NCI-H2081 (cell line): ENCODE data around the gene ZMYND8.
"Not testable (repeated sequence)": the region's sequence is repeated elsewhere in the genome, so short reads cannot be mapped to it uniquely, and the experiment has no call there.

Experiments
- DNase-seq, 2 experiments: peaks; one replicate each; lab custom pipeline; 2025; lab: John Stamatoyannopoulos, UW

Gene ZMYND8

DNA sequence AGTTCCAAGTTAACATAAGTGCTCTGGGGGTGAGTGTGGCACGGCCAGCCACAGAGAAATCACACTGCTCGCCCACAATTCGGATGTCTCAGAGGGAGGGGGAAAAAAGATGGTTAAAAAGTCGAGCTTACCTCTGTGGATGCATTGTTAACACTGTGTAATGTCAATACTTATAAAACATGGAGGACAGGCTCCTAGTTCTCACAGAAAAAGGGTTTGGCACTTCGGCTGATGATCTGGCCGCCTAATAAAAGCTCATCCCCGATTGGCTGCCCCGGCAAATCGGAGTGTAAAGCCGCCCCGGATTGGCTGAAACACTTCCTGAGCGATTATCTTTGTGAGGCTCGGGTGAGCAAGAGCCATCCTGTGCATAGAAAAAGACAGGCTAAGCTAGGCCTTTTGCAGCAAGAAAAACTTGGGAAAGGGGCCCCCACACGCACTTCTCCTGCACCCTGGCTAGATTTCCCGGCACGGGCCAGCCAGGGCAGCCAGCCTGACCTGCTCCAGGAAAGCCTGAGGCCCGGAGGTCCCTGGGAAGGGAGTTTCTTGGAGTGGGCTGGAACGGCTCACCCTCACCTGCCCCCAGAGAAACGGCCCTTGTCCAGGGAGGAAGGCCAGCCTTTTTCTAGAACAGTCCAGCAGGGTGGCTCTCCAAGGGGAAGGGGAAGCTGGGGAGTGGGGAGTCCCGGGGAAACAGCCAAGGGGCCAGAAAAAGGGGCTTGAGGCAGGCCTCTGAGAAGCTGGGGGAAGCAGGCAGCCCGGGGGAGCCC lies at the start of gene ZMYND8:
Gene ZMYND8 (minus strand): TSS at position 174 of the 770 bp plus-strand sequence. CDS start 29 bp downstream, at position 145.
- DNase-seq, result peak; percentile 86 to 95

DNA sequence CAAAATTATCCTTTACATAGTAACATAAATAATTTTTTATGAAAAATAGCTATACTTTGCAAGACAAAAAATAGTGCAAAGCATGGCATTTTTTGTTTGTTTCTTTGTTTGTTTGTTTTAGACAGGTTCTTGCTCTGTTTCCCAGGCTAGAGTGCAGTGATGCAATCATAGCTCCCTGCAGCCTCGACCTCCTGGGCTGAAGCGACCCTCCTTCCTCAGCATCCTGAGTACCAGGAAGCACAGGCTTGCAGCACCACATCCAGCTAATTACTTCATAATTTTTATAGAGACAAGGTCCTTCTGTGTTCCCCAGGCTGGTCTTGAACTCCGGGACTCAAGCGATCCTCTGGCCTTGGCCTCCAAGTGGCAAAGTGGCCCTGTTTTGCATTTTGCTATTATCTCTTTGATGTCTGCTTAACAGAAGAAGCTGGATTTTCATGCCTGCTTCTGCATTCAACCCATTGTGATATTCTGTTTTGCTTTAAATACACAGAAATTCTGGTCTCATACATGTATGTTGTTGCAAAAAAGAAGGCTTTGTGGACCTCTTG lies 49.4 kb upstream of the ZMYND8 start:
- no peak for DNase-seq

DNA sequence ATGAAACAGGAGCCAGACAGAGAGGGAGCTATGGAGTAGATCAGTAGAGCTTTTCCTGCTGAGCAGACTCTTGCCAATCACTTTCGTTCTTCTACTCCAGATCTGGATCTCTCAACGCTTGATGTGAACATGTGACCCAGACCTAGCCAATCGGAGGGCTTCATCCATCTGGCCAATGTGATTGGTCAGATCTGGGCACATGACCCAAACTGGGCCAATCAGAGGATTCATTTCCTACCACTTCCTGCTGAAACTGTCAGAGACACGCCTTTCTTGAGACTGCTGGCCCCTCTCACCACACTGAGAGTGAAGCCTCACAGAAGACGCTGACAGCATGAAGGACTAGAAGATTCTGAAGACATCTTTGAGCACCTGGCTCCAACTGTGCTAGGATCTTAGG lies 44.2 kb upstream of the ZMYND8 start:
- DNase-seq, result no peak

DNA sequence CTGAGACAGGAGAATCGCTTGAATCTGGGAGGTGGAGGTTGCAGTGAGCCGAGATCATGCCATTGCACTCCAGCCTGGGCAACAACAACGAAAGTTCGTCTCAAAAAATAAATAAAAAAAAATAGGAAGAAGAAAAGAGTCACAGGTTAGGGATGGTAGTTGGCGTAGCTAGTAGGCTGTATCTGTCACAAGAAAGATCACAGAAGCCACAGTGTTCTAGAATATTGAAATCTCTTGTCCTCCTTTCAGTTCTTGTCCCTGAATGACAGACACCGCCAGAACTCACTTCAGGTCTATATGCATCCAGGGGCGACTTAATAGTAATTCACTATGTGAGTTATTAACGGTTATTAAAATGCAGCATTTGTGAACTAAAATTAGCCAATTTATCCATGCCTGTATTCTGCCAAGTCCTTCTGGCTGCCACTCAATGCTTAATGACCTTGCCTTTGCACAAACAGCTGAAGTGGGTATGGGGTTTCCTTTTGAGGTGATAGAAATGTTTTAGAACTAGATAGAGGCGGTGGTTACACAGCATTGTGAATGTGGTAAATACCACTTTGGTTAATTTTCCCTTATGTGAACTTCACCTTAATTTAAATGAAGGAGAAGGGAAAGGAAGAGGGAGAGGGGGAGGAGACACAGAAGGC lies 41.3 kb upstream of the ZMYND8 start:
- peak in 1 of 2 experiments; percentile 29 for DNase-seq

DNA sequence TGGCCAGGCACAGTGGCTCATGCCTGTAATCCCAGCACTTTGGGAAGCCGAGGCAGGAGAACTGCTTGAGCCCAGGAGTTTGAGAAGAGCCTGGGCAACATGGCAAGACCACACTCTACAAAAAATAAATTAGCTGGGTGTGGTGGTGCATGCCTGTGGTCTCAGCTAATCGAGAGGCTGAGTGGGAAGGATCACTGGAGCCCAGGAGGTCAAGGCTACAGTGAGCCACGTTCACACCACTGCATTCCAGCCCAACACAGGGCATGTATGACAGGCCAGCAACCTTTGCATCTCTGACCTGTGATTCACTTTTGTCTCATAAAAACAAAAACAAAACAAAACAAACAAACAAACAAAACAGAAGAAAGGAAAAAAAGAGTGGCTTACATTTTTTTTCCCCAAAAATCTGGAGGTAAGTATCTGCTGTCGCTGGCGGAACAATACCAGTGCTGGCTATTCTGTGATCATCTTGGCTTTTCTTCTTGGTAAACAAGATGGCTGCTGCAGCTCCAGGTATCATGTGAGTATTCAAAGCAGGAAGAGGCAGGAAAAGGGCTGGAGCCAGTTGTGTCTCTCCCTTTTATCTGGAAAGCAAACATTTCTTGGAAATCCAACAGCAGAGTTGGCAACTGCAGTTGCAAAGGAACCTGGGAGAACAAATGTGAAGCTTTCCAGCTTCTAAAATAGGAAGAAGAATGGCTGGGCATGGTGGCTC lies 40.4 kb upstream of the ZMYND8 start:
- DNase-seq, result no peak

DNA sequence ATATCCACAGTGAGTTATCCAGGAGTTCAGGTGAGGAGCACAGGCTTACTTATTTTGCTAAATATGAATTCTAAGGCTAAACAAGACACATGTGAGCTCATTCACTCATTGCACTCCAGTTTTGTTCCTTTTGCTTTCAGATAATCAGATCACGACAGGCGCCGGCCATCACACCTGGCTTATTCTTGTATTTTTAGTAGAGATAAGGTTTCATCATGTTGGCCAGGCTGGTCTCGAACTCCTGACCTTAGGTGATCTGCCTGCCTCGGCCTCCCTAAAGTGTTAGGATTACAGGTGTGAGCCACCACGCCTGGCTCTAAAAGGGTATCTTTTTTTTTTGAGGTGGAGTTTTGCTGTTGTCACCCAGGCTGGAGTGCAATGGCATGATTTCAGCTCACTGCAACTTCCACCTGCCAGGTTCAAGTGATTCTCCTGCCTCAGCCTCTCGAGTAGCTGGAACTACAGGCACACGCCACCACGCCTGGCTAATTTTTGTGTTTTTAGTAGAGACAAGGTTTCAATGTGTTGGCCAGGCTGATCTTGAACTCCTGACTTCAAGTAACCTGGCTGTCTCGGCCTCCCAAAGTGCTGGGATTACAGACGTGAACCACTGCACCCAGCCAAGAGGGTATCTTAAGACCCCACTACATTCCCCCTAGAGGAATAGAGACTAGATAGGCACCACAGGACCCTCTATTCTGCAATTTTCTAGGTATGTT lies 37.5 kb upstream of the ZMYND8 start:
- DNase-seq, result not testable (repeated sequence)

GRCh38 chr20:47392721-47393073 lies 36.2 kb upstream of the ZMYND8 start:
- no peak for DNase-seq

DNA sequence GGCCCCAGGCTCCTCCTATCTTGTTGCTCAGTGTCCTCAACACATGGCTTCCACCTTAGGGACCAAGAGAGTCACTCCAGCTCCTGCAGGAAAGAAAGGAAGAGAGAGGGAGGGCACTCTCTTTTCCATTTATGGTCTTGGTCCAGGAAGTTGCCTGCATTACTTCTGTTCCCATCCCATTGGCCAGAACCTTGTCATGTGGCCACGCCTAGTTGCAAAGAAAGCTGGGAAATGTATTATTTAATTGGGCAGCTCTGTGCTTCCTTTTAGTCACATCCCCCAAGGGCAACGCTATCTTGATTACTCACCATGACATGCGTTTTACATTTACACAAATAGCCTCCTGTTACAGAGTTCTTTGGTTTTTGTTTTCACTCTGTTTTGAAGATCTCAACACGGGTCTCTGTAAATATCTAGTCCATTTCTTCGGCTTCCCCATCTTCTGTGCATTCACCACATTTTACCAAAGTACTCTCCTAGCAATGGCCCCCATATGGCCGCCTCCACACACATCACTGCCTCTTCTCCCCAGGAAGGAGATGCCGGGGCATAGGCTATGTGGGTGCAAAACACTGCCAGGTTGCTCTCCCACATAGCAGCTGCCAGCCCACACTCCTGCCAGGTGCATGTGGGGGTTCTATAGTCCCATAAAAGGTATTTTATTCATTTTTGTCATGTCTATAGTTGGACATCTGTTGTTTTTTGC lies 35.7 kb upstream of the ZMYND8 start:
- DNase-seq, result no peak

GRCh38 chr20:47391276-47392010 lies 34.9 kb upstream of the ZMYND8 start:
- no peak for DNase-seq

DNA sequence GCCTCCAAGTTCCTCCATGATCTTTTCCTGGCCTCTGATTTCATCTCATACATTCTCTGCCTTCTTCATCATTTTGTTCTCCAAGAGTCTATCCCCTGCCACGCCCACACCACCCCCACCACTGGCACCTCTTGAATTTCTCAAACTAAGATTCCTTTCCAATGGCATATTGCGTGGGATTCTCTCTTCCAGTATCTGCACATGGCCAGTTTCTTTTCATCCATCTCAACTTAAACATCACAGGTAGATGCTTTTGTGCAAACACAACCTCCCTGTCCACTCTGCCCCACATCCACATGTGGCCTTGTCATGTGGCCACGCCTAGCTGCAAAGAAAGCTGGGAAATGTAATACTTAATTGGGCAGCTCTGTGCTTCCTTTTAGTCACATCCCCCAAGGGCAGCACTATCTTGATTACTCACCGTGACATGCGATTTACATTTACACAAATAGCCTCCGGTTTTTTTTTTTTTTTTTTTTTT lies 33.4 kb upstream of the ZMYND8 start:
- DNase-seq, result no peak

DNA sequence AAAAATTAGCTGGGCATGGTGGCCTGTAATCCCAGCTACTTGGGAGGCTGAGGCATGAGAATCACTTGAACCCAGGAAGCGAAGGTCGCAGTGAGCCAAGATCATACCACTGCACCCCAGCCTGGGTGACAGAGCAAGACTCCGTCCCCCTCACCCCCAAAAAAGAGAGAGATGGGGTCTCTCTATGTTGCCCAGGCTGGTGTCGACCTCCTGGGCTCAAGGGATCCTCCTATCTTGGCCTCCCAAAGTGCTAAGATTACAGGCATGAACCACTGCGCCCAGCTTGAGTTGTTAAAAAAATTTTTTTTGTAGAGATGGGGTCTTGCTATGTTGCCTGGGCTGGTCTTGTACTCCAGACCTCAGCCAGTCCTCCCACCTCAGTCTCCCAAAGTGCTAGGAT lies 29.5 kb upstream of the ZMYND8 start:
- DNase-seq, result not testable (repeated sequence)

- DNase-seq, result no peak
Observed at GRCh38 chr20:47382746-47383415, 26.4 kb upstream of the ZMYND8 start.

DNA sequence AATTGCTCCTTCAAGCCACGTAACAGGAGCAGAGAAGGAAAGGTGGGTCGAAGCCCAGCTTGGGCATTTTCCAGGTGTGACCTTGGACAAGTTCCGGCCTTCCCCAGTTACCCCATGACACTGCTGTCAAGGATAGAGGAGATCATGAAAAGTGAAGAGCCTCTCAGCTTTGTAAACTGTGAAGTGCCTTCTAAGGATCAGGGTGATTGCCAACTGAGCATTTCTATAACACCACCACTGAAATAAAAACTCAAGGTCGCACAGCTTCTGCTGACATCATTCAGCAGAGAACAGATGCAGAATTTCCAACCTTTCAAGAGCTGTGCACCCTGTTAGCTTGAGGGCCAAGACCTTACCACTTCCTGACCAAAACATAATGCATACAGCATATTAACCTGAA lies 24.0 kb upstream of the ZMYND8 start:
- no peak for DNase-seq

DNA sequence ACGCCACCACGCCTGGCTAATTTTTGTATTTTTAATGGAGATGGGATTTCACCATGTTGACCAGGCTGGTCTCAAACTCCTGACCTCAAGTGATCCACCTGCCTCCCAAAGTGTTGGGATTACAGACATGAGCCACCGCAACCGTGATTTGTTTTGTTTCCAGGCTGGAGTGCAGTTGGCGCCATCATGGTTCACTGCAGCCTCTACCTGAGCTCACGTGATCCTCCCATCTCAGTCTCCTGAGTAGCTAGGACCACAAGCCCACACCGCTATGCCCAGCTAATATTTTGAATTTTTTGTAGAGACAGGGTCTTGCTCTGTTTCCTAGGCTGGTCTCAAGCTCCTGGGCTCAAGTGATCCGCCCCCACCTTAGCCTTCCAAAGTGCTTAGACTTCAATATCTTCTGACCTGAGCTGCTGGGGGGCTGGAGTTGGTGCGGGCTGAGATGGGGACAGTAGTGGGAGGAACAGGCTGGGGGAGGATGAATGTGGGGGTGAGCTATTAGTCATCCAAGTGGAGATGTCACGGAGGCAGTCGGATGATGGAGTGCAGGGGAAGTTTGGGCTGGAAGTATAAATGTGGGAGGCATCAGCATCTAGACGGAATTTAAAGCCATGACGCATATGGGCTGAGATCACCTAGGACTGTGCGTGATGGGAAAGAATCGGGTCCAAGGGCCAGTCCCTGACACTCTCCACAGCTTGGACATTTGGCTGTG lies 23.1 kb upstream of the ZMYND8 start:
- no peak for DNase-seq

DNA sequence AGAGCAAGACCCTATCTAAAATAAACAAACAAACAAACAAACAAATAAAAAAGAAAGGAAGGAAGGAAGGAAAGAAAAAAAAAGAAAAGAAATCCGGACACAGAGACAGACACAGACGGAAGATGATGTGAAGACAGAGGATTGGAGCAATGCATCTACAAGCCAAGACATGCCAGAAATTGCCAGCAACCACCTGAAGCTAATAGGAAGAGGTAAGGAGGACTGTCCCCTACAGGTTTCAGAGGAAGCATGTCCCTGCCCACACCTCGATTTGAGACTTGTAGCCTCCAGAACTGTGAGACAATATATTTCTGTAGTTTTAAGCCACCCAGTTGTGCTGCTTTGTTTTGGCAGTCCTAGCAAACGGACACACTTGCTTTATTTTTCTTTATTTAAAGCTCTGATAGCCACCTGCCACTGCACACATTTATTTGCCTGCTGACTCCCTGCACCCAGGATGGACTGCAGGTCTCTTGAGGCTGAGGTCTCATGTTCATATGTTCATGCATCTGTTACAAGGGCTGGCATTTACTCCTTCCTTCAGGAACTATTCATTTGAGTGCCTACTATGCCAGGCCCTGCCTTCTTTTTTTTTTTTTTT lies 20.7 kb upstream of the ZMYND8 start:
- DNase-seq, result no peak

DNA sequence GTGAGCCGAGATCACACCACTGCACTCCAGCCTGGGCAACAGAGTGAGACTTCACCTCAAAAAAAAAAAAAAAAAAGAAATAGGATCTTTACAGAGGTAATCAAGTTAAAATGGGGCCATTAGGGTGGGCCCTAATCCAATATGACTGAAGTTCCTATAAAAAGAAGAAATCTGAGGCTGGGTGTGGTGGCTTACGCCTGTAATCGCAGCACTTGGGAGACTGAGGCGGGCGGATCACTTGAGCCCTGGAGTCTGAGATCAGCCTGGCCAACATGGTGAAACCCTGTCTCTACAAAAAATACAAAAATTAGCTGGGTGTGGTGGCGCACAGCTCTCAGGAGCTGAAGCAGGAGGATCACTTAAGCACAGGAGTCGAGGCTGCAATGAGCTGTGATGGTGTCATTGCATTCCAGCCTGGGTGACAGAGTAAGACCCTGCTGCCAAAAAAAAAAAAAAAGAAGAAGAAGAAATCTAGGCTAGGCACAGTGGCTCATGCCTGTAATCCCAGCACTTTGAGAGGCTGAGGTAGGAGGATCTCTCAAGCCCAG lies 19.7 kb upstream of the ZMYND8 start:
- not testable (repeated sequence) for DNase-seq

GRCh38 chr20:47374121-47374520 lies 17.6 kb upstream of the ZMYND8 start:
- DNase-seq, result not testable (repeated sequence)

DNA sequence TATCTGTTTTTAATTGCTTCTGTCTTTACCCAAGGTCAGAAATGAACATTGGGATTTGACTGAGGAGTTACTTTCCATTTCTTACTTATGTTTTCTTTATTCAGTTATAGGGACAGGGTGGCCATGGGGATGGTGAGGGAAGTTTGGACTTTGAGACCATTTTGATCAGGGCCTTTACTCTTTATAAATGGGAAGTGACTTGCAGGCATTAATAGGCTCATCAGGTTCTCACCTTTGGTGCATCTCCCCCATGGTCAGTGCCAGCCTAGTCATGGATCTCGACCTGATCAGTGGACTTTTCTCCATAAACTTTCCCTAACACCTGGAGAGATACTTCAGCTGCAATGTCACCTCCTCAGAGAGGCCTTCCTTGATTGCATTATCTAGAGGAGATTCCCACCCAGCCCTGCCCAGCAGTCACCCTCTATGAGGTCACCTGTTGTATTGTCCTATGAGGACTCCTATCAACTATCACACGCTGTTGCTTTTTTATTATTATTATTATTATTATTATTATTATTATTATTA lies 16.8 kb upstream of the ZMYND8 start:
- no peak for DNase-seq
